K562 (cell line): ENCODE measurements around the gene ST3GAL3. TPM values are rescaled to one million over a fixed set of nuclear protein-coding genes. Genes with fewer than 3 reads are reported as not detected.

Source experiments
- ARNT ChIP-seq, 2 experiments: fragments of 450-650 bp; IDR thresholded peaks; 2 replicates each; pipeline ENCODE4 v1.6.1; 2016; ENCODE audit warnings: mild to moderate bottlenecking in 1 of 2
- BACH1 ChIP-seq: fragments of 200-800 bp; sonication (Bioruptor generic); IDR thresholded peaks from 2 replicates; pipeline ENCODE4 v1.6.1; 2016; ENCODE audit warnings: missing genetic modification characterization, missing compliant biosample characterization
- CBX8 ChIP-seq: fragments of 200-600 bp; sonication (generic); IDR thresholded peaks from 2 replicates; pipeline ENCODE4 v1.6.1; 2012; ENCODE audit warnings: borderline replicate concordance, mixed run types, low read depth, mild to moderate bottlenecking, moderate library complexity, mixed read lengths, low read length, control low read depth, inconsistent platforms; ENCODE audit not compliant: poor library complexity, severe bottlenecking; ENCODE audit errors: extremely low read depth
- CHCHD3 ChIP-seq: fragments of 250-450 bp; sonication (Bioruptor Pico); IDR thresholded peaks from 2 replicates; pipeline ENCODE4 v2.1.2; 2022; ENCODE audit warnings: mild to moderate bottlenecking
- DACH1 ChIP-seq: fragments of 450-650 bp; IDR thresholded peaks from 2 replicates; pipeline ENCODE4 v1.6.1; 2018; ENCODE audit not compliant: partially characterized antibody
- GTF2F1 ChIP-seq: IDR thresholded peaks from 2 replicates; pipeline ENCODE4 v1.6.1; 2011; ENCODE audit warnings: low read depth, low read length, improper control_type of control experiment
- IFI16 ChIP-seq: fragments of 250-450 bp; sonication (Bioruptor Pico); IDR thresholded peaks from 2 replicates; pipeline ENCODE4 v2.1.2; 2022; ENCODE audit warnings: mild to moderate bottlenecking, inconsistent platforms
- MTA3 ChIP-seq: fragments of 450-650 bp; formaldehyde crosslinking; IDR thresholded peaks from 2 replicates; pipeline ENCODE4 v1.6.1; 2017; ENCODE audit warnings: mild to moderate bottlenecking, borderline replicate concordance
- MYBL2 ChIP-seq, 2 experiments: fragments of 450-650 bp in 1 of 2; sonication (generic) in 1 of 2; formaldehyde crosslinking in 1 of 2; IDR thresholded peaks; 2 replicates each; pipeline versions ENCODE4 v1.6.1 to v1.8.1; 2017 to 2022; ENCODE audit warnings: borderline replicate concordance in 1 of 2, inconsistent platforms in 1 of 2, low read depth in 1 of 2, mild to moderate bottlenecking in 1 of 2, missing genetic modification reagents in 1 of 2, moderate library complexity in 1 of 2
- NCOA1 ChIP-seq: fragments of 450-650 bp; IDR thresholded peaks from 2 replicates; pipeline ENCODE4 v1.6.1; 2016; ENCODE audit warnings: low read depth
- SP1 ChIP-seq: sonication (generic); formaldehyde crosslinking; IDR thresholded peaks from 2 replicates; pipeline ENCODE4 v1.8.1; 2022; ENCODE audit warnings: mild to moderate bottlenecking, missing genetic modification reagents
- STAT5A ChIP-seq: IDR thresholded peaks from 2 replicates; pipeline ENCODE4 v1.6.1; 2012; ENCODE audit warnings: low read length, inconsistent platforms, borderline replicate concordance
- ZC3H8 ChIP-seq: fragments of 450-650 bp; IDR thresholded peaks from 2 replicates; pipeline ENCODE4 v1.6.1; 2017
- ZNF134 ChIP-seq: fragments of 250-450 bp; sonication (Bioruptor Pico); conservative IDR thresholded peaks from 2 replicates; pipeline ENCODE4 v1.4.0; 2020
- ZNF224 ChIP-seq: sonication (generic); formaldehyde crosslinking; IDR thresholded peaks from 2 replicates; pipeline ENCODE4 v1.8.0; 2022; ENCODE audit warnings: mild to moderate bottlenecking, missing genetic modification reagents
- ZNF717 ChIP-seq: fragments of 250-450 bp; sonication (Bioruptor Pico); IDR thresholded peaks from 2 replicates; pipeline ENCODE4 v1.5.0; 2021
- polyA plus RNA-seq, 8 experiments: library from polyadenylated mRNA; depleted of rRNA in 4 of 8; stranded (reverse) in 5 of 8; unstranded in 3 of 8; fragments of >200 nt; fragmentation: Nextera tagmentation in 2 of 8; fragmentation: Illumina TruSeq in 1 of 8; extraction: Ambion mirVana in 2 of 8; extraction: Trizol in 1 of 8; gene quantifications; 2 replicates each; pipeline versions ENCODE4 v1.2.1 to v1.2.3, GENCODE V29; 2011 to 2014; ENCODE audit warnings: inconsistent platforms in 1 of 8, missing spikeins in 1 of 8
- total RNA-seq, 7 experiments: library from RNA; depleted of rRNA in 6 of 7; stranded (reverse); fragments of >200 nt in 6 of 7; fragmentation: Illumina TruSeq in 2 of 7; extraction: Trizol in 2 of 7; gene quantifications; 2 replicates each; pipeline versions ENCODE4 v1.2.1 to v1.2.3, GENCODE V29; 2011 to 2021; ENCODE audit warnings: low replicate concordance in 1 of 7
- TF ChIP-seq, protein P1 (sequence below), 2 experiments: fragments of 450-650 bp; conservative IDR thresholded peaks; 2 replicates each; pipeline ENCODE4 v1.6.1; 2017; ENCODE audit warnings: mild to moderate bottlenecking in 2 of 2, moderate library complexity in 2 of 2
- TF ChIP-seq, protein P2 (sequence below): fragments of 450-650 bp; IDR thresholded peaks from 2 replicates; pipeline ENCODE4 v1.6.1; 2016; ENCODE audit warnings: low read depth

Gene ST3GAL3
- total and polyA plus RNA-seq, 9 of the 15 experiments (the other 6 are each of a cell fraction or from before 2014, with no cell fraction given): 1.2 to 18.9 (median 11.0) TPM

DNA sequence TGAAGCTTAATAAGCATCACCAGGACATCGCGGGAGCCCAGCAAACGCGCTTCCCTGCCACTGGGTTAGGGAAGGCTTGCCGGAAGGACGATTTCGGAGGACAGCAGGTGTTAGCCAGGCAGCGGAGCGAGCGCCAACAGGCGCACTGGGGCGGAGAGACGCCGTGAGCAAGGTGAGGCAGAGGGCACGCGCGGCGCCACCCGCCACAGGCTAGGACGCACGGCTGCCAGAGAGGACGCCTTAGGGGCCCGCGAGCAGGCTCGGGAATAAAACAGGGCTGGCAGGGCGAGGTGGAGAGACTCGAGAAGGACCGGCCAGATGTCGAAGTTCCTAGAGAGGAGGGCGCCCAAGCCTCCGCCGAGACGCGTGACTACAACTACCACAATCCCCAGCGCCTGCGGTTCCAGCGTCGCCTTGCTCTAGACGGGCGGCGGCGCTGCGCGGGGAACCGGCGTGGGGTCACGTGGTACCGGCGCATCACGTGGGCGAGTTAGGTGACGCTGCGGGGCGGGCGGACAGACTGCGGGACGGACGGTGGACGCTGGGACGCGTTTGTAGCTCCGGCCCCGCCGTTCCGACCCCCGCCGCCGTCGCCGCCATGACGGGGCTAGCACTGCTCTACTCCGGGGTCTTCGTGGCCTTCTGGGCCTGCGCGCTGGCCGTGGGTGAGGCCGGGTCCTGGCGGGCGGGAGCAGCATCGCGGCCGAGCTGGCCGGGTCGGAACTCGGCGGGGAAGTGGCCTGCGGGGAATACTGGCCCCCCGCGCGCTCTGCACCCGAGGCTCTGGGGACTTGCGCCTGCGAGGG lies 267.3 kb downstream of the ST3GAL3 start, which contains the start of gene ATP6V0B (continued):
- TF ChIP-seq, protein P1, sequence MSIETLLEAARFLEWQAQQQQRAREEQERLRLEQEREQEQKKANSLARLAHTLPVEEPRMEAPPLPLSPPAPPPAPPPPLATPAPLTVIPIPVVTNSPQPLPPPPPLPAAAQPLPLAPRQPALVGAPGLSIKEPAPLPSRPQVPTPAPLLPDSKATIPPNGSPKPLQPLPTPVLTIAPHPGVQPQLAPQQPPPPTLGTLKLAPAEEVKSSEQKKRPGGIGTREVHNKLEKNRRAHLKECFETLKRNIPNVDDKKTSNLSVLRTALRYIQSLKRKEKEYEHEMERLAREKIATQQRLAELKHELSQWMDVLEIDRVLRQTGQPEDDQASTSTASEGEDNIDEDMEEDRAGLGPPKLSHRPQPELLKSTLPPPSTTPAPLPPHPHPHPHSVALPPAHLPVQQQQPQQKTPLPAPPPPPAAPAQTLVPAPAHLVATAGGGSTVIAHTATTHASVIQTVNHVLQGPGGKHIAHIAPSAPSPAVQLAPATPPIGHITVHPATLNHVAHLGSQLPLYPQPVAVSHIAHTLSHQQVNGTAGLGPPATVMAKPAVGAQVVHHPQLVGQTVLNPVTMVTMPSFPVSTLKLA (conservative IDR thresholded peaks at IDR 0.05): peak; percentile 97 to 99
- peak; percentile 94 for TF ChIP-seq SP1
- TF ChIP-seq STAT5A: no peak; the same call in 1 of the 2 replicates
- TF ChIP-seq ZNF717: no peak
- TF ChIP-seq ARNT (IDR thresholded peaks at IDR 0.05): no peak
- TF ChIP-seq NCOA1: no peak
- TF ChIP-seq CBX8: no peak
- TF ChIP-seq CHCHD3: no peak
- no peak for TF ChIP-seq BACH1 (tag)
- TF ChIP-seq ZC3H8: no peak
- TF ChIP-seq, protein P2, sequence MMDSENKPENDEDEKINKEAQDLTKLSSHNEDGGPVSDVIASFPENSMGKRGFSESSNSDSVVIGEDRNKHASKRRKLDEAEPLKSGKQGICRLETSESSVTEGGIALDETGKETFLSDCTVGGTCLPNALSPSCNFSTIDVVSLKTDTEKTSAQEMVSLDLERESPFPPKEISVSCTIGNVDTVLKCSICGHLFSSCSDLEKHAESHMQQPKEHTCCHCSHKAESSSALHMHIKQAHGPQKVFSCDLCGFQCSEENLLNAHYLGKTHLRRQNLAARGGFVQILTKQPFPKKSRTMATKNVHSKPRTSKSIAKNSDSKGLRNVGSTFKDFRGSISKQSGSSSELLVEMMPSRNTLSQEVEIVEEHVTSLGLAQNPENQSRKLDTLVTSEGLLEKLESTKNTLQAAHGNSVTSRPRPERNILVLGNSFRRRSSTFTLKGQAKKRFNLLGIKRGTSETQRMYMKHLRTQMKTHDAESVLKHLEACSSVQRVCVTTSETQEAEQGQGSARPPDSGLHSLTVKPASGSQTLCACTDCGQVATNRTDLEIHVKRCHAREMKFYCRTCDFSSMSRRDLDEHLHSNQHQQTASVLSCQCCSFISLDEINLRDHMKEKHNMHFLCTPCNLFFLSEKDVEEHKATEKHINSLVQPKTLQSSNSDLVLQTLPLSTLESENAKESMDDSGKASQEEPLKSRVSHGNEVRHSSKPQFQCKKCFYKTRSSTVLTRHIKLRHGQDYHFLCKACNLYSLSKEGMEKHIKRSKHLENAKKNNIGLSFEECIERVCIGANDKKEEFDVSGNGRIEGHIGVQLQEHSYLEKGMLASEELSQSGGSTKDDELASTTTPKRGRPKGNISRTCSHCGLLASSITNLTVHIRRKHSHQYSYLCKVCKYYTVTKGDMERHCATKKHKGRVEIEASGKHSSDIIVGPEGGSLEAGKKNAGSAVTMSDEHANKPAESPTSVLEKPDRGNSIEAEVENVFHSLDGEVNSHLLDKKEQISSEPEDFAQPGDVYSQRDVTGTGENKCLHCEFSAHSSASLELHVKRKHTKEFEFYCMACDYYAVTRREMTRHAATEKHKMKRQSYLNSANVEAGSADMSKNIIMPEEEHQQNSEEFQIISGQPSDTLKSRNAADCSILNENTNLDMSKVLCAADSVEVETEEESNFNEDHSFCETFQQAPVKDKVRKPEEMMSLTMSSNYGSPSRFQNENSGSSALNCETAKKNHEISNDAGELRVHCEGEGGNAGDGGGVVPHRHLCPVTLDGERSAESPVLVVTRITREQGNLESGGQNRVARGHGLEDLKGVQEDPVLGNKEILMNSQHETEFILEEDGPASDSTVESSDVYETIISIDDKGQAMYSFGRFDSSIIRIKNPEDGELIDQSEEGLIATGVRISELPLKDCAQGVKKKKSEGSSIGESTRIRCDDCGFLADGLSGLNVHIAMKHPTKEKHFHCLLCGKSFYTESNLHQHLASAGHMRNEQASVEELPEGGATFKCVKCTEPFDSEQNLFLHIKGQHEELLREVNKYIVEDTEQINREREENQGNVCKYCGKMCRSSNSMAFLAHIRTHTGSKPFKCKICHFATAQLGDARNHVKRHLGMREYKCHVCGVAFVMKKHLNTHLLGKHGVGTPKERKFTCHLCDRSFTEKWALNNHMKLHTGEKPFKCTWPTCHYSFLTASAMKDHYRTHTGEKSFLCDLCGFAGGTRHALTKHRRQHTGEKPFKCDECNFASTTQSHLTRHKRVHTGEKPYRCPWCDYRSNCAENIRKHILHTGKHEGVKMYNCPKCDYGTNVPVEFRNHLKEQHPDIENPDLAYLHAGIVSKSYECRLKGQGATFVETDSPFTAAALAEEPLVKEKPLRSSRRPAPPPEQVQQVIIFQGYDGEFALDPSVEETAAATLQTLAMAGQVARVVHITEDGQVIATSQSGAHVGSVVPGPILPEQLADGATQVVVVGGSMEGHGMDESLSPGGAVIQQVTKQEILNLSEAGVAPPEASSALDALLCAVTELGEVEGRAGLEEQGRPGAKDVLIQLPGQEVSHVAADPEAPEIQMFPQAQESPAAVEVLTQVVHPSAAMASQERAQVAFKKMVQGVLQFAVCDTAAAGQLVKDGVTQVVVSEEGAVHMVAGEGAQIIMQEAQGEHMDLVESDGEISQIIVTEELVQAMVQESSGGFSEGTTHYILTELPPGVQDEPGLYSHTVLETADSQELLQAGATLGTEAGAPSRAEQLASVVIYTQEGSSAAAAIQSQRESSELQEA: no peak
- TF ChIP-seq ZNF134 (CRISPR knock-in tag): 0 out of 2 replicates have a peak, but pooled peaks have one; percentile 11
- TF ChIP-seq DACH1: no peak
- no peak for TF ChIP-seq IFI16
- TF ChIP-seq MTA3: no peak; the same call in 1 of the 2 replicates
- no peak for TF ChIP-seq ZNF224 (CRISPR knock-in tag)
- peak; percentile 77; the same call in 1 of the 2 replicates for TF ChIP-seq GTF2F1
- TF ChIP-seq MYBL2 (IDR thresholded peaks at IDR 0.05; ENCODE audit: low read depth): no peak
- no peak for TF ChIP-seq MYBL2 (CRISPR knock-in tag; IDR thresholded peaks at IDR 0.05; ENCODE audit: borderline replicate concordance)
